ENCODE data around the gene PTPRT.

GRCh38 chr20:42807876-42808275 is 381.8 kb downstream of the PTPRT start:
- TF ChIP-seq, protein P1, sequence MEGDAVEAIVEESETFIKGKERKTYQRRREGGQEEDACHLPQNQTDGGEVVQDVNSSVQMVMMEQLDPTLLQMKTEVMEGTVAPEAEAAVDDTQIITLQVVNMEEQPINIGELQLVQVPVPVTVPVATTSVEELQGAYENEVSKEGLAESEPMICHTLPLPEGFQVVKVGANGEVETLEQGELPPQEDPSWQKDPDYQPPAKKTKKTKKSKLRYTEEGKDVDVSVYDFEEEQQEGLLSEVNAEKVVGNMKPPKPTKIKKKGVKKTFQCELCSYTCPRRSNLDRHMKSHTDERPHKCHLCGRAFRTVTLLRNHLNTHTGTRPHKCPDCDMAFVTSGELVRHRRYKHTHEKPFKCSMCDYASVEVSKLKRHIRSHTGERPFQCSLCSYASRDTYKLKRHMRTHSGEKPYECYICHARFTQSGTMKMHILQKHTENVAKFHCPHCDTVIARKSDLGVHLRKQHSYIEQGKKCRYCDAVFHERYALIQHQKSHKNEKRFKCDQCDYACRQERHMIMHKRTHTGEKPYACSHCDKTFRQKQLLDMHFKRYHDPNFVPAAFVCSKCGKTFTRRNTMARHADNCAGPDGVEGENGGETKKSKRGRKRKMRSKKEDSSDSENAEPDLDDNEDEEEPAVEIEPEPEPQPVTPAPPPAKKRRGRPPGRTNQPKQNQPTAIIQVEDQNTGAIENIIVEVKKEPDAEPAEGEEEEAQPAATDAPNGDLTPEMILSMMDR (IDR thresholded peaks at IDR 0.05), result no peak
- TF ChIP-seq EP300 (IDR thresholded peaks at IDR 0.05), result no peak
- TF ChIP-seq POLR2AphosphoS5 (IDR thresholded peaks at IDR 0.05), result no peak
